Hypothalamus (tissue), 51 donors: Measurements from ENCODE around the gene NUDT1.

Source experiments
- DNase-seq, 51 donors: peaks; one replicate each; lab custom pipeline; 2025; lab: John Stamatoyannopoulos, UW

The NUDT1 gene

GRCh38 chr7:2245883-2246675 is 4.1 kb downstream of the NUDT1 start:
- DNase-seq, result peak in 6 of 51 donors; percentile 6 to 44 (median 26)

DNA sequence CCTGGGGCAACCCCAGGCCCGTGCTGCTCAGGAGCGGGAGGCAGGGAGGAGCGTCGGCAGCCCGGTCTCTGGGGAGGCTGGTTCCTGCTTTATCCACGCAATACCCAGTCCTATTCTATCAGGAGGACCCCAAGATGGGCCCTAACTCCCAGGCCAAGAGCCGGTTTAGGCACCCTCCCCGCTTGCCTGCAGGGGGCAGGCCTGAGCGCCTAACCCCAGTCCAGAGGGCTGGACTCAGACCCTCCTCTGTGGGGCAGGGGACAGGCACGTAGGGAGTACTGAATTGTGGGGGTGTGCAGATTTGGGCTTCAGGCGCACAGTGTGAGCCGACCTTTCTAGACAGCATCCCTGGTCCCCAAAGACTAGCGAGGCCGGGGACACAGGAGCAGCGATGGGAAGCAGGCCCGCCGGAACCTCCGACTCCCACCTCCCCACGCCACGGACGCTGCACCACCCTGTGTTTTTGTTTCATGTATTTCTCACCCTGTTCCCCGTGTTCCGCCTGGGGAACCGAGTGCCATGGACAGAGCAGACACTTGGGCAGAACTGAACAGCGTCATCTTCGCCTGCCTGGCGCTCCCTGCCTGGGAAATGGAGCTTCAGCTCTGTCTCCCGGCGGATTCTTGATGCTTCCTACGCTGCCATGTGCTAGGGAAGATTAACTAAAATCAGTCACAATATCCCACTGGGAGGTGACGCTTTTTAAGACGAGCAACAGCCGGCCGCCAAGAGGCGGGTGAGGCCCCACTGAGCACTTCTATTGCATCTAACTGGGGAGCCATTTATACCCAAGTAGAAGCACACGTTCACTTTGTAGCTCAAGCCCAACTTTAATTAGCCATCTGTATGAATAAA is 5.3 kb downstream of the NUDT1 start:
- DNase-seq, result peak in 3 of 51 donors; percentile 9 to 21 (median 10)

DNA sequence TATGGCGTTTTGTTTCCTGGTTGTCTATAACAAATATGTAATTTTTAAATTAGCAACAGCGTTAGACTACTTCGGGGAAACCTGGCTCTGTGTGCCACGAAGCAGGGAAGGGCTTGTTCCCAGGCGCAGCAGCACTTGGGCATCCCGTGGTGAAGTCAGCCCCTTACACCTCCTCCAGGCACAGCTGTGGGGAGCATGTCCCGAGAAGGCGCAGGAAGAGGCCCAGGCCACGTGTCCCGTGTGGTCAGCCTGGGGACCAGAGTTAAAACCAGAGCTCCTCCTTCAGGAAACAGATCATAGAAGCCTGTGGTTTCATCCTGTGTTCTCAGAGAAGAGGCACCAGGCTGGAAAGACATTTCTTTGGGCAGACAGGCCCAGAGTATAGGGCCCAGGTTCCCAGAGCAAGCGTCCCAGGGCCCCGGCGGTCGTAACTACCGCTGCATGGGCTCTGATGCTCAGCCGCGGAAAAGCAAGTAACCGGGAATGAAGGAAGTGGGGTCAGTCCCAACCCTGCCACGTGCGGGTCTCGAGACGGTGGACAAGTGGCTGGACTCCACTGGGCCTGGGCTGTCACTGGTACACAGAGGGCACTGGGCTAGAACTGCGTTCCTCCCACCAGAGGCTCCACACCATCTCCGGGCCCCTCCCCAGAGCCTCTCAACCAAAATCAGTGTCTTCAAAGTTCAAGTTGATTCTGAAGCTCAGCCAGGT is 7.1 kb downstream of the NUDT1 start:
- DNase-seq, result peak in 19 of 51 donors; percentile 7 to 58 (median 27)

GRCh38 chr7:2249744-2250323 is 7.8 kb downstream of the NUDT1 start:
- no peak for DNase-seq

- no peak for DNase-seq
These were observed 9.4 kb downstream of the NUDT1 start for GRCh38 chr7:2251381-2251780.

DNA sequence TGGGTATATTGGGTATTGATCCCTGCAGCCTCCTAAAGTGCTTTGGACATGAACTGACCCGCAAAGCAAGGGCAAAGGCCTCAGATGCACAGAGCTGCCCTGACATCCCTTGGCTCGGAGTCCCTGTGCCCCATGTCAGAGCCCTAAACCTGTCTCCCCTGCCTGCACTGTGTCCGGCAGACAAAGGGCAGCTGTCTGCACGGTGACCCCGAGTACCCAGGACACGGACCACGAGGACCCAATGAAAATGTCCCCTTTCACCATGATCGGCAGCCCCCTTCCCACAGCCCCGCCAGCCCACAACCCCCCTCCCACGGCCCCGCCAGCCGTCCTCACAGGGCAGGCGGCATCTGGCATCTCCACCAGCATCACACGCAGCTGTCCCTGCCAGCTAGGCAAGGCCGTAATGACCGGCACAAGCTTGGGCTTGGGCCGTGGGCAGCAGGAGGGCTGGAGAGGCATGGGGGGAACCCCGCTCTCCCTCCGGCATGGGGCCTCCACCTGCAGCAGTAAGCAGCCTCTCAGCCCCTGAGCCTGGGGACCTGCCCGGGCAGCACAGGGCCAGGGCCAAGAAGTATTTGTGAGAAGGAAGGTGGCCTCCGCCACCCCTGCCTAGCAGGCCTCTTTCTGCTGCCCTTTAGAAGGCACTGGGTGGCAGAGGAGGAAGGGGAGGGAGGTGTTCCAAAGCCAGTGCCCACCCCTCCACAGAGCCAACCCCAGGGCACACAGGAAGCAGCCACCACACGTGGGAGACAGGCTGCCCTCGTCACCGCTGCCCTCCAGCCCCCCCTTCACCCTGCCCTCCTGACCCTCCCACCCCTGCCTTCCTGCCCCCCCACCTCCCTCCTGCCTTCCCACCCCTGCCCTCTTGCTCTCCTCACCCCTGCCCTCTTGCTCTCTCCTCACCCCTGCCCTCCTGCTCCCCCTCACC is 10.1 kb downstream of the NUDT1 start:
- DNase-seq, result peak in 2 of 51 donors; percentile 19 to 43

DNA sequence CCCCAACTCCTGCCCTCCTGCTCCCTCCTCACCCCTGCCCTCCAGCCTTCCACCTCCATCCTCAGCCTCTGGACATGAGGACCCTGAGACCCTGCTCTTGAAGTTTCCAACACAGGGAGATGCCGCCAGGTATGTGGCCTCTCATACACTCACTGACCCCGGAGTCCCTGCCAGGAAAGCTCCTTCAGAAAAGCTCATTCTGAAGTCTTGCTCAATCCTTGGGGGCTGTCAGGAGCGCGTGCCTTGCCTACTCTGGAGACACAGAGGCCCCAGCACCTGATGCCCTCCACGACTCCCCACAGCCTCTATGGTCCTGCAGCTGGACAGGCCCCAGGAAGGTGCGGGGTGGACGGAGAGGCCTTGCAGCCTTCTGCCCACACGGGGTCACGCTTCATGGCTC is 11.0 kb downstream of the NUDT1 start:
- no peak for DNase-seq

DNA sequence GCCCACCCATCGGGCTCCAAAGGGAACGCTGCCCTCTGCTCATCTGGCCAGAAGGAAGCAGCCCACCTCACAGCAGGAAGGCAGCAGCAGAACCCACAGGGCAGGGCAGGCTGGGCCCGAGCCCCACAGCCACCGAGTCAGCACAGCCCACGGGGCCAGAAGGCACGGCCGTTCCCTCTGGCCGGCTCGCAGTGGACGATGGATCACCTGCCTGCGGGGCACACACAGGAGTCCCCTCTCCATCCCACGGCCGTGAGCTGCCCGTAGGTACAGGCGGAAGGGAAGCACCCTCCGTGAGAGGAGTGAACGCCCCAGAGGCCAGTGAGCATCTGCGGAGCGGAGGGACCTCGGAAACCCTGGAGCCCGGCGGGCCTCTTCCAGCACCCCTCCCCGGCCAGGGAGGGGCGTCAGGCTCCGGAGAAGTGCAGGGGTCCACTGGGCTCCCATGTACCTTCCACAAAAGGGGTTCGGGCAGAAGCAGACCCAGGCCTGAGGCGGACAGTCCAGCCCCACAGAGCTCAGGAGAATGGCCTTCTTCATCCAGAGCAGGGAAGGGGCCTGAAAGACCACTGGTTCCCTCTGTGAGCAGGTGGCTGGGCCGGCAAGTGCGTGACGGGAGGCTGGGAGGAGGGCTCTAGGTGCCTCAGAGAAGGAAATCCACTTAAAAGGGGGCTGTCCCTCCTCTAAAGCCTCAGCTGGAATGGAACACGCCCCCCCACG is 11.7 kb downstream of the NUDT1 start:
- no peak for DNase-seq

DNA sequence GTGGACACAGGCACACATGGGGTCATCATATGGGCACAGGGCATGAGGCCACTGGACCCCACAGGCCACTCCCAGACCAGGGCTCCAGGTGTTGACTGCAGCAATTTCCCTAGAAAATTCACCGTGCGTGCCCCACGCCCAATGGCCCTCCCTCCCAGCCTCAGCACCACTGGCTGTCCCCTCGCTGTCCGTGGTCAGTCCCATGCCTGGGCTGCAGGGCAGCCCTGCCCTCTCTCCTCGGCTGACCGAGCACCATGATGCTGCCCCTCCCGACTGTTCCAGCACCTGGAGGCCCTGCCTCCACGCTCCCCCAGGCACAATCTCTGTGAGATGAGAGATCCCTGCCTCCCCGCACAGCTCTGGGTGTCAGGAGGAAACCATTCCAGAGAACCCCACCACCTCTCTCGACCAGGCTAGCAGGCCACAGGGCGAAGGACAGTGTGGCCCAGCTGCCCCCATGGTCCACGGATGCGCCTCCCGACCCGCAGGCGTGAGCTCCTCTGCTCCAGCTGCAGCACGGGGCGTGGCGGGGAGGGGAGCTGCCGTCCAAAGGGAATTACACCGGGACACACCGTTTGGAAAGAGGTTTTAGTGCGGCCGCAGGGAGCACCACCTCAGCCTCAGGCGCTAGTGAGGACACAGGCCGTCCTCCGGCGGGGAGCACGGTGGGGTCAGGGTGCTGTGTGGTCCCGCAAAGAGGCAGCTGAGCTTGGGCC is 12.6 kb downstream of the NUDT1 start:
- DNase-seq, result no peak

- DNase-seq, result no peak
These were observed 13.4 kb downstream of the NUDT1 start for GRCh38 chr7:2255145-2256139.

- no peak for DNase-seq
These were observed 14.4 kb downstream of the NUDT1 start for GRCh38 chr7:2256306-2257045.

DNA sequence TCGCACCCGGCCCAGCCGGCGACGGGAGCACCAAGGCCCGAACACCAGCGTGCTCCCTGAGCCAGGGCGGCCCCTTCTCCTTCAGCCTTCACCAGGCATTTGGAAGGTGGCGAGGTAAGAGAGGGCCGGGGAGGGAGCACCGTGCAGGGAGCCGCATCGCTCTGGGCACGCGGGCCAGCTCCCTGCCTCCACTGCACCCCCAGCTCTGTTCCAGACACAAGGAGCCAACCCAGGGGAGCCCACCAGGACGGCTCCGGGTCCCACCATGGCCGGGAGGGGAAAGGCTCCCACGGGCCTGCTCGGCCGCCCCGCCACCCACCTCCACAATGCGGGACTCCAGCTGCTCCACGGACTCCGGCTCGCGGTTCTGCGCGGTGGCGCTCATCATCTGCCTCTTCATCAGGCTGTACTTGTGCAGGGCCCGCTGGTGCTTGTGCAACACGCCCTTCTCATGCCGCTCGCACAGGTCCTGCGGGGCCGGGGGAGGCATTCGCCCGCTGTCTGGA is 15.1 kb downstream of the NUDT1 start:
- DNase-seq, result no peak

DNA sequence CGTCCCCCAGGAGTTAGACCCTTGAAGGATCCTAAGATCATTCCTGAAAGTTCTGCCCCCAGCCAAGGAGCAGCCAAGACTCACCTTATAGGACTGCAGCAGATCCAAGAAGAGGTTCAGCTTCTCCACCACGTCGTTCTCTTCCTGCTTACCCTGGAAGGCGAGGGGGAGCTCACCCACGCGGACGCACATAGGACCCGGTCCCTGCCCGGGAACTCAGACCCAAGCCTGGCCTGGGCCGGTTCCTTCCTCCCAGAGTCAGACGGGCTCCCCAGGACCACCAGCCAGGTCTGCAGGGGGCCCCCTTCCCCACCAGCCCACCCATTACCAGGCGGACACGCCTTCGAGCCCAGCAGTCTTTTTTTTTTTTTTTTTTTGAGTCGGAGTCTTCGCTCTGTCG is 15.6 kb downstream of the NUDT1 start:
- DNase-seq, result no peak

DNA sequence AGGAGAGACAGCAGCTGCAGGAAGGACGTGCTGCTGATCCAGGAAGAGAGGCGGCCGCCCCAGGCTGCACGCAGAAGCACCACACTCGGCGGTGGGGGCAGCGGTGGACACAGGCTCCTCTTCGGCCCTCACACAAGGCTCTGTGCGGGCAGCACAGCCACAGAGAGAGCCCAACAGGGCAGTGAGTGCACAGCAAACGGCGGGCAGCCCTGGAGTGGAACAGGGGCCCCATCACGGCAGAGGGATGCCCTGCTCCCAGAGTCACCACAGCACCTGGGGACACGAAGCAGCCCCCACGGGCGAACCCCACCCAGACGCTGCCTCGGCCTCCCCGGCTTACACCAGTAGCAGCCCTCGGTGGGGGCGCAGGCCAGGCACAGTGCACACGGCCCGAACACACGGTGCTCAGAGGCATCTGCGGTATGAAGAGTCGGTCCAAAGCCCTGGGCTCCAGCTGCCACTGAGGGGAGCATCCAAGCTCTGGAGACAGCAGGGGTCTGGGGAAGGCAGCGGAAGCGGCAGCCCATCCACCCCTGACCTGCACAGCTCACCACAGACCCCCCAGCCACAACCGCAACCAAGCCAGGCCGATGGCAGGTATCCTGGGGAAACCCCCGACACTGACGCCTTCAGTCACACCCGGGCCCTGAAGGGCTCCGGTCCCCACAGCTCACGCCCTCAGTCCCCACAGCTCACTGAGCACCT is 16.8 kb downstream of the NUDT1 start:
- no peak for DNase-seq

- DNase-seq, result no peak
These were observed 17.5 kb downstream of the NUDT1 start for GRCh38 chr7:2259480-2259879.

- DNase-seq, result no peak
These were observed 18.8 kb downstream of the NUDT1 start for GRCh38 chr7:2260820-2261219.
